ENCODE measurements around the gene SNRNP200. TPM values are rescaled to one million over a fixed set of nuclear protein-coding genes. Genes with fewer than 3 reads are reported as not detected.

Gene SNRNP200
- total RNA-seq, 1 experiment from 2014 or later, result 115 TPM

DNA sequence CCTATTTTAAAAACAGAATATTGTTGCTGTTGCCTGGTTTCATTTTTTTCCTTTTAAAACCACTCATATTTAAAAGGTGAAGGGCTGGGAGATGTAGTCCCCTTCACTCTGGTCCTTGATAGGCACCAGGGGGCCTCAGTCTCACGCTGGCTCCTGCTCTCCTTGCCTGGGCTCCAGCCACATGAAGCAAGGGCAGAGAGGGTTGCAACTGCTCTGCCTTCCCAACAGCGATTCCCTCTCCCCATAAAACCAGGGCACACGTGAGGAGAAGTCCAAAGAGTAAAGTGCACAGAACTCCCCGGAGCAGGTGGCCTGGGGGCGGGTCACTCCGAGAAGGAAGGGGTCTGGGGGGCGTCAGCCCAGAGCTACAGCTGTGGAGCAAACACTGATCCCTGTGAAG lies 52.3 kb downstream of the SNRNP200 start:
- no peaks in the 10 kb centered on the region for H3K9me3 Mint-ChIP-seq (ENCODE audit: unreplicated experiment)
- ChIA-PET CTCF (no interaction called here), POLR2A (no interaction called here)
- peaks cover 64% of the 10 kb centered on the region for H3K36me3 Mint-ChIP-seq (ENCODE audit: insufficient read depth, unreplicated experiment)
- no peak overlapping the region for H3K27ac Mint-ChIP-seq (ENCODE audit: low read depth, unreplicated experiment)
- H3K4me3 Mint-ChIP-seq (ENCODE audit: unreplicated experiment), result no peak overlapping the region
- H3K4me1 Mint-ChIP-seq (ENCODE audit: insufficient read depth, unreplicated experiment), result no peaks in the 10 kb centered on the region
- TF ChIP-seq, protein P1, sequence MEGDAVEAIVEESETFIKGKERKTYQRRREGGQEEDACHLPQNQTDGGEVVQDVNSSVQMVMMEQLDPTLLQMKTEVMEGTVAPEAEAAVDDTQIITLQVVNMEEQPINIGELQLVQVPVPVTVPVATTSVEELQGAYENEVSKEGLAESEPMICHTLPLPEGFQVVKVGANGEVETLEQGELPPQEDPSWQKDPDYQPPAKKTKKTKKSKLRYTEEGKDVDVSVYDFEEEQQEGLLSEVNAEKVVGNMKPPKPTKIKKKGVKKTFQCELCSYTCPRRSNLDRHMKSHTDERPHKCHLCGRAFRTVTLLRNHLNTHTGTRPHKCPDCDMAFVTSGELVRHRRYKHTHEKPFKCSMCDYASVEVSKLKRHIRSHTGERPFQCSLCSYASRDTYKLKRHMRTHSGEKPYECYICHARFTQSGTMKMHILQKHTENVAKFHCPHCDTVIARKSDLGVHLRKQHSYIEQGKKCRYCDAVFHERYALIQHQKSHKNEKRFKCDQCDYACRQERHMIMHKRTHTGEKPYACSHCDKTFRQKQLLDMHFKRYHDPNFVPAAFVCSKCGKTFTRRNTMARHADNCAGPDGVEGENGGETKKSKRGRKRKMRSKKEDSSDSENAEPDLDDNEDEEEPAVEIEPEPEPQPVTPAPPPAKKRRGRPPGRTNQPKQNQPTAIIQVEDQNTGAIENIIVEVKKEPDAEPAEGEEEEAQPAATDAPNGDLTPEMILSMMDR (IDR thresholded peaks at IDR 0.05; ENCODE audit: unreplicated experiment), result no peak
- no peak for DNase-seq (ENCODE audit: unreplicated experiment)
- intact Hi-C loops (cut with micrococcal nuclease), result no loop called here
- H3K27me3 Mint-ChIP-seq (ENCODE audit: insufficient read depth, unreplicated experiment), result no peaks in the 10 kb centered on the region
- BruUV-seq (replicated peaks), result no TSS peak

DNA sequence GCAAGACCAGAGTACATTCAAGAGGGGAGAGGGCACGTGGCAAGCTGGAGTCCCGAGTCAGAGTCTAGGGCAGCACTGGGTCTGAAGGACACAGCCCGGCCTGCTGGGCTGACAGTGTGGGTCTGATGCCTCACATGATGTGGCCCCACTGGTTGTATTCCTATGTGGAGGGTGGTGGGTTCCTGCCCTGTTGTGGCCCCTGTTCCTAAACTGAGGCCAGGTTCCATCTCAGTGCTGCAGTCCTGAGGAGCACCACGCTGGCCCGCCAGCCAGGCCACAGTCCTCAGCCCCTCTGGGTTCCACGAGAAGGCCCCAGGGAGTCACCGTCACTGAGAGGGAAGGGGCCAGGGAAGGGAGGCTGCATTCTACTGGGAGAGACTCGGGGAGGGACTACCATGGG lies 52.8 kb downstream of the SNRNP200 start:
- BruUV-seq (replicated peaks), result no TSS peak
- Mint-ChIP-seq H3K27me3 (ENCODE audit: insufficient read depth, unreplicated experiment) (no peaks in the 10 kb centered on the region), H3K27ac (ENCODE audit: low read depth, unreplicated experiment) (no peak overlapping the region), H3K9me3 (ENCODE audit: unreplicated experiment) (no peaks in the 10 kb centered on the region), H3K4me3 (ENCODE audit: unreplicated experiment) (no peak overlapping the region), H3K36me3 (ENCODE audit: insufficient read depth, unreplicated experiment) (peaks cover 59% of the 10 kb centered on the region), H3K4me1 (ENCODE audit: insufficient read depth, unreplicated experiment) (no peaks in the 10 kb centered on the region)
- ChIA-PET POLR2A (no interaction called here), CTCF (no interaction called here)
- DNase-seq (ENCODE audit: unreplicated experiment), result no peak
- intact Hi-C loops (cut with micrococcal nuclease), result no loop called here
- TF ChIP-seq, protein P1 (IDR thresholded peaks at IDR 0.05; ENCODE audit: unreplicated experiment), result no peak

DNA sequence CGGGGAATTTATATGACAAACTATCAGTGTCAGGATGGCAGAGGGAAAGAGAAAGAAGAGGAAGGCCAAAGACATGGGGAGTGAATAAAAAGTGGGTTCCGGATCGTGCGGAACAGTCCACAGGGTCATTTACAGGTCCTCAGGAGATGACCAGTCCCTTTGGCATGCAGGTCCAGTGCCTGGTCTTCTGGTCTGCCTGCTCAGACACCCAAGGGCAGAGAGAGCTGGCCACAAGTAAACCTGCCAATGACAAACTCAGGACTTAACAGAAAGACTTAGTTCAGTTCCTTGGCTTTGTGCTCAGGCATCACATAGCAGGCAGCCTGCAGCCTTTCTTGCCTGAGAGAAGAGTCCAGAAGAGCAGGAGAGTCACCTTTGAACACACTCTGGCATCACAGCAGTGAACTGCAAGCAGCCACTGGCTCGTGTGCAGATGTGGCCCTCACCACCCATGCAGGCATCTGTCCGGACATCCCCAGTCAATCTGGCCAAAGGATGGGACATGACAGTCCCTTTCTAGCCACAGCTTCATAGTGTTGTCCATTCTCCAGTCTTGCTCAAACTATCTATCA lies 53.5 kb downstream of the SNRNP200 start:
- H3K27ac Mint-ChIP-seq (ENCODE audit: low read depth, unreplicated experiment), result peak overlapping the region; percentile 42
- H3K4me3 Mint-ChIP-seq (ENCODE audit: unreplicated experiment), result no peak overlapping the region
- H3K9me3 Mint-ChIP-seq (ENCODE audit: unreplicated experiment), result no peaks in the 10 kb centered on the region
- H3K27me3 Mint-ChIP-seq (ENCODE audit: insufficient read depth, unreplicated experiment), result no peaks in the 10 kb centered on the region
- intact Hi-C loops (cut with micrococcal nuclease), result no loop called here
- H3K4me1 Mint-ChIP-seq (ENCODE audit: insufficient read depth, unreplicated experiment), result peaks cover 5% of the 10 kb centered on the region
- peaks cover 52% of the 10 kb centered on the region for H3K36me3 Mint-ChIP-seq (ENCODE audit: insufficient read depth, unreplicated experiment)
- BruUV-seq (replicated peaks), result no TSS peak
- CTCF ChIA-PET, result no interaction called here
- peak; percentile 81 for DNase-seq (ENCODE audit: unreplicated experiment)
- POLR2A ChIA-PET, result no interaction called here
- TF ChIP-seq, protein P1 (IDR thresholded peaks at IDR 0.05; ENCODE audit: unreplicated experiment), result no peak

DNA sequence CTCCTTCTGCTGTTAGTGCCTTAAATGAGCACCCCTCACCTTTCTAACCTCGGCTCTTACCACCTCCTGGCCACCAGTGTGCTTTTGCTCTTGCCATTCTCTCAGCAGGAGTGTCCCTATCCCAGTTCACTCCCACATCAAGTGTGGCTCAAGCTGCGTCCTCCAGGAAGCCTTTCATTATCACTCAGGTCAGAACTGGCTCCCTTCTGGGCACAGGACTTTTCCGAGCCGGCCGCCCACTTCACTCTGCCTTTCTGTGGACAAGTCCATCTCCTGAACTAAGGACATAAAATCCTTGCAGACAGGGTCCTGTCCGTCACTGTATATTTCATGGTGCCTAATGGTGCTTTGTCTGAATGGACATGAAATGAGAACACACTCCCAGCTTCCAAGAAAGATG lies 55.2 kb downstream of the SNRNP200 start:
- TF ChIP-seq, protein P1 (IDR thresholded peaks at IDR 0.05; ENCODE audit: unreplicated experiment), result no peak
- no peak overlapping the region for H3K27ac Mint-ChIP-seq (ENCODE audit: low read depth, unreplicated experiment)
- H3K36me3 Mint-ChIP-seq (ENCODE audit: insufficient read depth, unreplicated experiment), result peaks cover 38% of the 10 kb centered on the region
- peaks cover 6% of the 10 kb centered on the region for H3K4me1 Mint-ChIP-seq (ENCODE audit: insufficient read depth, unreplicated experiment)
- H3K4me3 Mint-ChIP-seq (ENCODE audit: unreplicated experiment), result no peak overlapping the region
- H3K27me3 Mint-ChIP-seq (ENCODE audit: insufficient read depth, unreplicated experiment), result no peaks in the 10 kb centered on the region
- ChIA-PET POLR2A (interaction anchor here (0.5 to 1.6 kb wide), 3 partner anchors 10 to 42 kb away, joined by 3 to 5 read pairs (median 4); partner anchors contain the start of gene STARD7), CTCF (no interaction called here)
- BruUV-seq (replicated peaks), result no TSS peak
- no peak for DNase-seq (ENCODE audit: unreplicated experiment)
- H3K9me3 Mint-ChIP-seq (ENCODE audit: unreplicated experiment), result no peaks in the 10 kb centered on the region
- intact Hi-C loops (cut with micrococcal nuclease), result no loop called here
